Astrocyte of the hippocampus (primary cell): ENCODE measurements around the gene PANK4.
A peak's percentile ranks its signal among the peaks of the same experiment; 100 is the strongest.

ENCODE experiments used
- DNase-seq: peaks from one replicate; pipeline ENCODE4 v3.0.0; 2011; ENCODE audit warnings: low read depth, low spot score

The PANK4 gene

DNA sequence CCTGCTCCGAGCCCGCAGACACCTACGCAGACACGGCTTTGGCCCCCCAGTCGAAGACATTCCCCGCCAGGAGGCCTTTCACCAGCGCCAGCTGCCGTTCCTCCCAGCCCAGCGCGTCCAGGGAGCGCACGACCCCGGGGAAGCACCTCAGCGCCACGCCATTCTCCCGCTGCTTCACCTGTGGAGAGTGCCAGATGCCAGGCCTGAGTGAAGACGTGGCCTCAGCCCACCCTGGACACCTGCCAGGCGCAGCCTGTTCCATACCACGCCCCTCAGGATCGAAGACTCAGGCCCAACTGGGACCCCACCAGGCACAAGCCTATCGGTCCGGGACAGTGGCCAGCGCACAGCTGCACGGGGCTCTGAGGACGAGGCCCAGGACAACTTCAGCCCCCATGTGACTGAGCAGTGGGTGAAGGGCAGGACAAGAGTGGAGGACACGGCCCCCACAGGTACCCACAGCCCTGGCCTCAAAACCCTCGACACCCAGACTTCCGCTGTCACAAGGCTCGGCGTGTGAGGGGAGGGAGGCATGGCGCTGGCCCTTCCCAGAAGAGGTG lies 13.5 kb downstream of the PANK4 start:
- DNase-seq: no peak

DNA sequence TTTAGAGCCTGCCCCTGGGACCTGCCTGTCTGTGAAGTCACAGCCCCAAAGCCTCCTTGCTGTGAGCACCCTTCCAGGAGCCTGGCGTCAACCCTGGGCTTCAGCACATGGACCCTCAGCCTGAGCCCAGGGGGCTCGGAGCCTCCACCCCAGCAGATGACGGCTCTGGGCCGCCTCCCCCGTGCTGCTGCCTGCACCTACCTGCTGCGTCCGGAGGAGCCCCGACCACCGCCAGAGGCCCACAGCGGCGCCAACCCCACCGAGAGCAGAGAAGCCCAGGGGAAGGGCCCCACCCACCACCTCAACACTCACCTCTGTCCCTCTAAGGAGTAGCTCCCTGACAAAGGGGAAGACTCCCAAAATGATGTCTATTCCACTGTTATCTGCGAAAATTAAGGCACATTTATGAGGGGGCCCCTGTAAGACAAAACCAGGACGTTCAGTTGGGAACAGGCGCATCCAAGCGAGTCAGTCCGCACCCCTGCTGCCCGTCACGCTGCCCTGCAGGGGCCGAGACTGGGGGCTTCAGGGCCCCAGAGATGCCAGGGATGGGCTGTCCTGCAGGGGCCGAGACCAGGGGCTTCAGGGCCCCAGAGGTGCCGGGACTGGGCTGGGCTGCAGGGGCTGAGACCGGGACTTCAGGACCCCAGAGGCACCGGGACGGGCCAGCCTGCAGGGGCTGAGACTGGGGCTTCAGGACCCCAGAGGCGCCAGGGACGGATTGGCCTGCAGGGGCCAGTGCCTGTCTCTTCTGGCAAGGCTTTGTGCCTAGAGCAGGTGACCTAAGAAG lies 15.8 kb downstream of the PANK4 start:
- no peak for DNase-seq

DNA sequence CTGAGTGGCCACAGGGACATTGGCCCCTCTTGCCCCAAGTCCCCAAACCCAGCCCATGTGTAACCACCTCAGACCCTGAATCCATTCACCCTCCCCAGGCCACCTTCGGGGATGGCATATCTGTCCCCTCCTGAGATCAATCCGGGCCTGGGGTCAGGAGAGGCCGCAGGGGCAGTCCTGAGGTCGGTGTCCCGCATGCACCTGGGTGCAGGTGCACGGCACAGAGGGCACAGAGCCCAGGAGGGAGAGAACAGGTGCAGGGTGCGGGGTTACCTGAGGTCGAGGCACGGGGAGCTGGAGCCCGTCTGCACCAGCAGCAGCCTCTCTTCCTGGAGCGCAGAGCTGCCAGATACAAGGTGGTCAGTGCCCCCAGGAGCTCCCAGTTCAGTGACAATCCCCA lies 16.8 kb downstream of the PANK4 start:
- DNase-seq: no peak

DNA sequence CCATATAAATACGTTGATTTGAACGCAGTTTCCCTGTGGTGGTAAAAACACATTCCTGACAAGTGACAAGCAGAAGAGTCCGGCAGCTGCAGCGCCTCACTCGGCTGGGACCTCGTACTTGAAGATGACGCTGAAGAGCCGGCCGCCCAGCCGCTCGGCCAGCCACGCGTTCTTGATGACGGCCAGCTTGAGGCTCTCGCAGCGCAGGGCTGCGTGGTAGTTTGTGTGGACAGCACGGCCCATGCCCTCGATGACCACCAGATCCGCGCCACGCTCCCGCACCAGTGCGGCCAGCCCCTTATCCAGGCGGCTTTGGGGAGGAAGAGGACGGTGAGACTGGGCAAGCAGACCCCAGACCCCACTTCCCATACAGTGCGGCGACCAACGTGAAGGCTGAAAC lies 17.6 kb downstream of the PANK4 start:
- DNase-seq: no peak

DNA sequence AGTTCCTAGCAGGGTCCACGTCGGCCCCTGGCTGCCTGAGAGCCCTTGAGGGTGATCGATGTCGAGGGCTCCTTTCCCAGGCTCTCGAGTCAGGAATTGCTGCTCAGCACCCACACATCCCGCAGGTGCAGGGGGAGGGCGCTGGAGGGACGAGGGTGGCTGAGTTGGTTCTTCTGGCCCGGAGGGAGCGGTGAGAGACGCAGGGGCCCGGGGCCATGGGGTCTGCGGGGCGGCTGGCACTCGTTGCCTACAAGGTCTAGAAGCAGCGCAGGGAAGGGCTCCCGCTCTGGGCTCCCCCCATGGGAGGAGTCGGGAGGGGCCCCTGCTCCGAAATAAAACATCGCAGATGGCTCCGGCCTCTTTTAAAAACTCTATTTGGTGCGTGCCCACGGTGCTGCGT lies 18.2 kb downstream of the PANK4 start:
- DNase-seq: no peak

DNA sequence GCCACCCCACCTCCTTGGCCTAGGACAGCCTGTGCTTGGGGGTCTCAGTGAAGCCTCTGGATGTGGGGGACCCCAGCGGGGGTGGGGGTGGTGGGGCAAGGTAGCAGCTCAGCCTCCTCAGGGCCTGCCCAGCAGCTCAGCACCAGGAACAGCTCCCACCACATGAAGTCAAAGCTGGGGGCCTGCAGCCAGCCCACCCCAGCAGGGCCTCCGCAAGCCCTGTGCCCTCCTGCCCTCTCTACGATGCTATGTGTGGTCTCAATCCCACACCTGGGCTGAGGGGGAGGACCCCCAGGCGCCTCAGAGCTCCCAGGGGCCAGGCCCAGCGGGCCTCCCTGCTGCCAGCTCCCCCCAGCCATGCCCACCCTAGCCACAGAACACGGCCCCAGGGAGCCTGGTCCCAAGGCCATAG lies 18.6 kb downstream of the PANK4 start:
- DNase-seq: no peak

DNA sequence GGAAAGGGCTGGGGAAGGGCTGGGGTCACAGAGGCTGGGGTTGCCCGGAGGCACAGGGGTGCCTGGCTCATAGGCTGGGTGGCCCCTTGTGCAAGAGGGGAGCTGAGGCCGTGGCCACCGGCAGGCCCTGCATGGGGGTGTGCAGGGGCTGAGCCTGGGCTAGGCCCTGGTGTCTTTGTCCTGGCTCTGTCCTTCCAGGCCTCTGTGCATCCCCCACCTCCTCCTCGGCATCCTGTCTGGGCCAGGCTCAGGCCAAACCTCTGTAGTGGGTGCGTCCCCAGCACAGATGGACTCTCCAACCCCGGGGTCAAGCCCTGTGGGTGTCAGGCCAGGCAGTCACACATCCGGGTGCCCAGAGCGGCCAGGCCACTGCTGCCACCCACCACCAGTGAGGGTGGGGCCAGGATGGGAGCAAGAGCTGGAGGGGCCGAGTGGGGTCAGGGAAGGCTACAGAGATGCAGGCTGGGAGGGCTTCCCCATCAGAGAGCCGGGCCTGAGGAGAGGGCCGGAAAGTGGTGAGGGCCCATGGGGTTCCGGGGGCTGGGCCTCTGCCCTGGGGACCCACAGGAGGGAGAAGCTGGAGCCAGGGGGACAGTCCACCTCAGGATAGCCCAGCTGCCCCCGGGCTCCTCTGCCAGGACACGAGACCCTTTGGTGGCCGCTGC lies 19.4 kb downstream of the PANK4 start:
- DNase-seq: no peak

DNA sequence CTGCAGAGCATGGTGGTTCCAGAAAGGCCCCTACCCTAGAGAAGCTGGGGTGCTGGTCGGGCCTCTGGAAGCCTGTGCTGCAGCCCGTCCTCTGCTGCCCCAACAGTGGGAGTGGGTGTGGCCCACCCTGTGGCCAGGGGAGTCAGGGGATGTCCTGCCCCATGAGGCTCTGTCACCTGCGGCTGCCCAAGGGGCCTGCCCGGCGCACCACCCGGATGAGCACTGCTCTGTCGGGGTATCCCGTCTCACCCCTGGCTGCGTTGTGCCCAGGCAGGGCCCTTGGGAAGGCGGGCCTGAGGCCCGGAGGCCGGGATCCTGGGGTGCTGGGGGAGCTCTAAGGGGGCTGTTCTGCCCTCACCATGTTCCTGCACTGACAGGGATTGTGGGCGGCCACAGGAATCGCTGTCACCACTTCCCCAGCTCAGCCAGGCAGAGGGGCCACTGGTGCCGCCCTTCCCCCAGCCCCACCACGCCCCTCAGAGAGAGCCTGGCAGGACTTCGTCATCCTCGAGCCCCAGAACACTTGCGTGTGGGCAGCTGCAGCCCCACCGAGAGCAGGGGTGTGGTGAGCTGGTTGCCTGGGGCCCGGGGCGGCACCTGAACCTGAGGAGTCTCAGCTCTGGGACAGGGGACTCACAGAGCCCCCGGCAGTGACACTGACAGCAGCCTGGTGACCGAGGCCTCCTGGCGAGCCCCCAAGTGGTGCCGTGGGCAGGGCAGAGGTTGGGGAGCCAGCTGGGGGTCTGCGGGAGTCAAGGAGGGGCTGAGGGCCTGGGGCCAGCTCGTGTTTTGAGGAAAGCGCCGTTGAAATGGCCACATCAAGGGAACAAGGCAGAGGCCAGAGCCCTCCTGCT lies 20.2 kb downstream of the PANK4 start:
- no peak for DNase-seq

DNA sequence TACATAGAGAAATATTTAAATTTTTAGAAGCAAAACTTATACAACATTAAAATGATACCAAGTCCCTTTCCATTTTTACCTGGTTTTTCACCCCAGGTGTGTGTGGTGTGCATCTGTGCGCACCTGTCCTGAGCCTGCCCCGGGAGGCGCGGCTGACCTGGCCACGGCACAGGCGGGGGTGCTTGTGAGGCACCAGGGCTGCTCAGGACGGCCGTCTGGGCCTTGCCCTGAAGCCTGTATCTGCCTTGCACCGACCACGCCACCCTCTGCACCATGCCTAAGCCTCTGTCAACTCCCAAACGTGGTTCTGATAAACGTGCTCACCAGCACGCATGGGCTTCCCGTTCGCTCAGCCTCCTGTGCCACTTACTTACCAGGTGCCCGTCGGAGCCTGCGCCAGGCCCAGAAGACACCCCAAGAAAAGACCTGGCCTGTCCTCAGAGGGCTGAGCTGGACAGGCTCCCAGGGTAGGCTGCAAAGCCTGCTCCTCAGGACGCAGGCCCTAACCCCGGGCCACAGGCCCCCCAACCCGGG lies 20.9 kb downstream of the PANK4 start:
- DNase-seq: no peak

DNA sequence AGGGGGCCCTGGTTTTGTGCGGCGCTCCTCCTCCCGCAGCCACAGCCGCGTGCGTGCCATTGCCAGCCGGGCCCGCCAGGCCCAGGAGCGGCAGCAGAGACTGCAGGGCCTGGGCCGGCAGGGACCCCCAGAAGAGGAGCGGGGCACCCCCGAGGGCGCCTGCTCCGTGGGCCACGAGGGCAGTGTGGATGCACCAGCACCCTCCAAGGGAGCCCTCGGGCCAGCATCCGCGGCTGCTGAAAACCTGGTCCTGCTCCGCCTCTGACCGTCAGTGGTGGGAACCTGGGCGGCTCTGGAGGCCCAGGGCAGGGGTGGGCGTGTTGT lies 21.5 kb downstream of the PANK4 start:
- peak; percentile 23 for DNase-seq

DNA sequence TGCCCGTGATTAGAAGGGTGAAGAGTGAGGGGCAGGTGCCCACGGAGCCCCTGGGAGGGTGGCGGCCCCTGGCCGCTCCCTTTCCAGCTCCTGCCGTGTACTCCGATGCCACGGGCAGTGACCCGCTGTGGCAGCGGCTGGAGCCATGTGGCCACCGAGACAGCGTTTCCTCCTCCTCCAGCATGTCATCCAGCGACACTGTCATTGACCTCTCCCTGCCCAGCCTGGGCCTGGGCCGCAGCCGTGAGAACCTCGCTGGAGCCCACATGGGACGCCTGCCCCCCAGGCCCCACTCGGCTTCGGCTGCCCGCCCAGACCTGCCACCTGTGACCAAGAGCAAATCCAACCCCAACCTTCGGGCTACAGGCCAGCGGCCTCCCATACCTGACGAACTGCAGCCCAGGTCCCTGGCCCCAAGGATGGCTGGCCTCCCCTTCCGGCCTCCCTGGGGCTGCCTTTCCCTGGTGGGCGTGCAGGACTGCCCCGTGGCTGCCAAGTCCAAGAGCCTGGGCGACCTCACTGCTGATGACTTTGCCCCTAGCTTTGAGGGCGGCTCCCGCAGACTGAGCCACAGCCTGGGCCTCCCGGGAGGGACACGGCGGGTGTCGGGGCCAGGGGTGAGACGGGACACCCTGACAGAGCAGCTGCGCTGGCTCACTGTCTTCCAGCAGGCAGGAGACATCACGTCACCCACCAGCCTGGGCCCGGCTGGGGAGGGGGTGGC lies 22.0 kb downstream of the PANK4 start:
- no peak for DNase-seq

DNA sequence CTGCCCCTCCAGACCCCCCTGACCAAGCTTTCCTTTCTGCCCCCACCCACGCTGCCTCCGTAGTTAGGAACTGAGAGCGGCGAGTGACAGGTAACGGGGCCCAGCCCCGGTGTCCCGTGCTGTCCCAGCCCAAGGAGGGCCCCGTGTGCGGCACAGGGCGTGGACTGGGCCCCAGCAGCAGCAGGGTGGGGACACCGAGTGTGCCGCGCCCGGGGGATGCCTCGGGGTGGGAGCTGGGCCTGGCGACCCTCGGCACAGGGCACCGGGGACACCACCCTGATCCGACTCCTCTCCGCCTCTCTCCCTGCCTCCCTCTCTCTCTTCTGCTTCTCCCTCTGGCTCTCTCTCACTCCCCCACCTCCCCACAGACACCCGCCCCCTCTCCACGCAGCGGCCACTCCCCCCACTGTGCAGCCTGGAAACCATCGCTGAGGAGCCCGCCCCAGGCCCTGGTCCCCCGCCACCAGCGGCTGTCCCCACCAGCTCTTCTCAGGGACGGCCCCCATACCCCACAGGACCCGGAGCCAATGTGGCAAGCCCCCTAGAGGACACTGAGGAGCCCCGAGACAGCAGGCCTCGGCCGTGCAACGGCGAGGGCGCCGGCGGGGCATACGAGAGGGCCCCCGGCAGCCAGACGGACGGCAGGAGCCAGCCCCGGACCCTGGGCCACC lies 22.7 kb downstream of the PANK4 start:
- no peak for DNase-seq

DNA sequence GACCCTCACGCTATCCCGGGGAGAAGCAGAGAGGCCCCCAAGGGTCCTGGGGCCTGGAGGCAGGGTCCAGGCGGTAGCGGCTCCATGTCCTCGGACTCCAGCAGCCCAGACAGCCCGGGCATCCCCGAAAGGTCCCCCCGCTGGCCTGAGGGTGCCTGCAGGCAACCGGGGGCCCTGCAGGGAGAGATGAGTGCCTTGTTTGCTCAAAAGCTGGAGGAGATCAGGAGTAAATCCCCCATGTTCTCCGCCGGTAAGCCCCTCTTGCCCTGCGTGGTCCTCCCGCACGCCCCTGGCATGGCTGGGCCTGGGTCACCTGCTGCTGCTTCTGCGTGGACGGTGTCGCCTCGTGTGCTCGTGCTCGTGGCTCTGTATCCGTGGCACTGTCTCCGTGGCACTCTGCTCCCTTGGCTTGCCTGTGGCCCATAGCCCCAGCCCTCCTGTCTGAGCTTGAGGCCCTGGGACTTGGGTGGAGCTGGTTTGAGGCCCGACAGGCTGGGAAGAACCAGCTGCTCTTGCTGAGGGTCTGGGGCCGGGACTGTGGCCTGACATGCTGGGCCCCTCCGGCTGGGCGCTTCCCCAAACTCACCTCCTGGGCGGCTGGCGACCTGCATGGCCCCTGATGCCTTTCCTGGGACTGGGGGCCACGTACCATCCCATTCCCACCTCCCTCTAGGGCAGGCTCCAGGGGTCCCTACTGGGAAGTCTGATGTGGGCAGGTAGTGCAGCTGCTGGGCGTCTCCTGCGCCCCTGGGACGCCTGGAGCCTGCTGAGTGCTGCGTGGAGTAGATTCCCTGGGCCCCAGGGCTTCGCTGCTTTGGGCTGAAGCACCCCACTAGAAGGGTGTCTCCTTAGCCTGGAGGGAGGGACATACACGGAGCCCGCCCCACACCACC lies 23.5 kb downstream of the PANK4 start:
- DNase-seq: no peak

DNA sequence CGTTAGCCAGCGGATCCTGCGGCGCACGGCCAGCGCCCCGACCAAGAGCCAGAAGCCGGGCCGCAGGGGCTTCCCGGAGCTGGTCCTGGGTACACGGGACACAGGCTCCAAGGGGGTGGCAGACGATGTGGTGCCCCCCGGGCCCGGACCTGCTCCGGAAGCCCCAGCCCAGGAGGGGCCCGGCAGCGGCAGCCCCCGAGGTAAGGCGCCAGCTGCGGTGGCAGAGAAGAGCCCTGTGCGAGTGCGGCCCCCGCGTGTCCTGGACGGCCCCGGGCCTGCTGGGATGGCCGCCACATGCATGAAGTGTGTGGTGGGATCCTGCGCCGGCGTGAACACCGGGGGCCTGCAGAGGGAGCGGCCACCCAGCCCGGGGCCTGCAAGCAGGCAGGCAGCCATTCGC lies 24.2 kb downstream of the PANK4 start:
- DNase-seq: no peak

DNA sequence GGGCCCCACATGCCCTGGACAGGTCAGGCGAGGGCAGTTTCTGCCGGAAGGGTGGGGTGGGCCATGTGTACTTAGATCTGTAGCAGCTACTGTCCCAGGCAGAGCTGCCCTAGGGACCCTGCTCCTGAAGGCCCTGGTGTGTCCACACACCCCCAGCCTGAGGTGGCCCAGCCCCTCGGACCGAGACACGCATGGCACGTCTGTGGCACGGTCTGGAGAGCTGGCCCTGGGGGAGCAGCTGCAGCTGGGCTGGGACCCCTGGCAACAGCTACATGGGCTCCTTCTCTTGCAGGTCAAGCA lies 24.6 kb downstream of the PANK4 start:
- DNase-seq: no peak

DNA sequence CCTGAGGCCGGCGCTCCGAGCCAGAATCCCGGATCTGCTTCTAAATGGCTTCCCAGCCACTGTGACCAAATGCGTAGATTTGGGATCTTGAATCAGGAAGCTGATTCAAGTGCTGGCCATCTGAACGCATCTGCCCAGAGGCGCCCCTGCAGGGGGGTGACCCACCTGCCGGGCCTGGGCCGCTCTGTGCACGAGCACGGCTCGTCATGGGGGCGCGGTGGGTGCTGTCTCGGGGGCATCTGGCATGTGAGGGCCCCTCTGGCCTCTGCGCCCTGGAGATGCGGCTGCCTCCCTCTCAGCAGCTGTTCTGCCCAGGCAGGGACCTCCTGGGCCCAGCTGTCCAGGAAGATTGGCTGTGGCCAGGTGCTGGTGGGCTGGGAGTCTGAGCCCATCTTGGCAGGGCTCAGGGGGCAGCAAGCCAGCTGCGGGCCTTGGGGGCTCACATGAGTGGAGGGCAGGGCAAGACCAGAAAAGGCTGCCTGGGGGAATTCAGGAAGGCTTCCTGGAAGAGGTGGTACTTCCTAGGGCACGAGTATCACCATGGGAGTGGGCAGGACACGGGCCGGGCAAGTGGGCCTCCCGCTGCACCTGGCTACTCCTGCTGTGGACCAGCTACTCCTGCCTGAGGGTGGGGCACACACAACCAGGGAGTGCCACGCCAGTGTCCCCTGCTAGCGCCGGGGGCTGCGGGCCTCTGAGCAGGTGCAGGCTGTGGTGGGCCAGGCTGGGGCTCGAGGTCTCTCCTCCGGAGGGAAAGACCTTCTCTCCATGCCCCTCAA lies 25.2 kb downstream of the PANK4 start:
- no peak for DNase-seq

DNA sequence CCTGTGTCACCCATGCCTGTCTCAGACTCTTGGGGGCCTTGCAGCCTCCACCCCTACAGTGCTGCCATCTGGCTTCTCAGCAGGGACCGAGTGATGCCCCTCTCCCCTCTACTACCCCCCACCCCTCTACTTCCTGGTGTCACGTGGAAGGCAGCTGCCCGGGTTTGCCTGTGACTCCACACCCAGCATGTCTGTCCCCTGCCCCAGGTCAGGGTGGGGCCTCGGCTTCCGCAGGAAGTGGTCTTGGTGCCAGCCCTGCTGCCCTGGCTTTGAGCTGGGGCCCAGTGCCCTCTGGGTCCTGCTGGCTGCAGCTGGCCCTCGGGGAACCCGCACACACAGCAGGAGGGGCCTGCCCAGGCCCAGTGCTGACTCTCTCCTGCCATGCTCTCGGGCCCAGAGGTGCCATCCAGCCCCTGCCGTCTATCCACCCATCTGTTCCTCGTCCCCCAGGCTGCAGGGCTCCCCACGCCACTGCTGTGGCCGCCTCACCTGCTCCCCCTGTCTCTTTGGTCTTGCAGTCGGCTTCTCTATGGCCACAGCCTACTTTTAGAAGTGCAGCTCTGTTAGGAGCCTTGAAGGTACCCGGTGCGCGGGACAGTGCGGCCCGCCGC lies 26.3 kb downstream of the PANK4 start:
- DNase-seq: no peak

DNA sequence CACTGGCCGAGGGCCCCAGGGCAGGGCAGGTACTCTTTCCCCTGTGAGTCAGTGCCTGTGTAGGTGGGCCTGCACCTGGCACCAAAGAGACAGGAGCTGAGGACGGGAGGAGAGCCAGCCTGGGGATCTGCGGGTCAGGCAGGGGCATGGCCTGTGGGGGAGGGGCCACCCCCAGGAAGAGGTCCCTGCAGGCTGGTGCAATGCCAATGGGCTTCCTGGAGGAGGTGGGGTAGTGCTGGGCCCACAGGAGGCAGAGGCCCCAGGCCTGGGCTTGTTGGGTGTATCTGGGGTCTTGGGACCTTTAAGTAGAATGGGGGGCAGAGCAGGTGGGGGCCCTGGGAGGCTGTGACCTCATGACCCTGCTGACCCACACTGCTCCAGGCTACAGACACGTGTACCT lies 27.1 kb downstream of the PANK4 start:
- DNase-seq: no peak

DNA sequence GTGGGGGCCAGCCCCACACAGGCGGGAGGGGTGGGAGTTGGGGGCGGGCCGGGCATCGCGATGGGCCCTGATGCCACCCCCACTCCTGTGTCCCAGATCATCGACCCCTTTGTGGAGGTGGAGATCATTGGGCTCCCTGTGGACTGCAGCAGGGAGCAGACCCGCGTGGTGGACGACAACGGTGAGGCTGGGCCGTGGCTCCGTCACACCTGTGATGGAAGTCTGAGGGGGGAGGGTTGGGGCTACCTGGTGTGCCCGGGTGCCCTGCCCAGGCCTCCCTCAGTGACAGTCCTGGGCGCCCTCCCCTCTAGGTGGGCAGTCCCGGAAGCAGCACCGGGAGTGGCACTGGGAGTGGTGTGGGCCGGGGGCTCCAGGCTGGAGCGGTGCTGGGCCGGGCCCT lies 27.7 kb downstream of the PANK4 start:
- DNase-seq: no peak
